ENCODE measurements around the gene TMEM39A.

DNA sequence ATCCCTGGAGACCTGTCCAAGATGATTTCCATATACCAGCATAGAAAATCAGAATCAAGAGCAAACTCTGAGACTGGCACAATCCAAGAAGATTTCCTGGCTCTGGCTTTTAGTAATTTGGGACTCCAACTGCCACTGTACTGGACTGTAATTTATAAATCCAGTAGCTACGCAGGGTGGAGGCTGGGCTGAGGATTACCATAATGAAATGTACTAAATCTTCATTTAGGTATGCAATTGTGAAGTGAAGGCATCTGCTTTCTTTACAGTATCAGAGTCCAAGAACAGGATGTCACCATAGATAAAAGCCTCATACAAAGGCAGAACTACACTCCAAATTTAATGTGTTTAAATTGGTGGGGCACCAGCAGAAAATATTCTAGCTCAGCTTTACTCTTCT is 46.5 kb downstream of the TMEM39A start:
- TF ChIP-seq, protein P1, sequence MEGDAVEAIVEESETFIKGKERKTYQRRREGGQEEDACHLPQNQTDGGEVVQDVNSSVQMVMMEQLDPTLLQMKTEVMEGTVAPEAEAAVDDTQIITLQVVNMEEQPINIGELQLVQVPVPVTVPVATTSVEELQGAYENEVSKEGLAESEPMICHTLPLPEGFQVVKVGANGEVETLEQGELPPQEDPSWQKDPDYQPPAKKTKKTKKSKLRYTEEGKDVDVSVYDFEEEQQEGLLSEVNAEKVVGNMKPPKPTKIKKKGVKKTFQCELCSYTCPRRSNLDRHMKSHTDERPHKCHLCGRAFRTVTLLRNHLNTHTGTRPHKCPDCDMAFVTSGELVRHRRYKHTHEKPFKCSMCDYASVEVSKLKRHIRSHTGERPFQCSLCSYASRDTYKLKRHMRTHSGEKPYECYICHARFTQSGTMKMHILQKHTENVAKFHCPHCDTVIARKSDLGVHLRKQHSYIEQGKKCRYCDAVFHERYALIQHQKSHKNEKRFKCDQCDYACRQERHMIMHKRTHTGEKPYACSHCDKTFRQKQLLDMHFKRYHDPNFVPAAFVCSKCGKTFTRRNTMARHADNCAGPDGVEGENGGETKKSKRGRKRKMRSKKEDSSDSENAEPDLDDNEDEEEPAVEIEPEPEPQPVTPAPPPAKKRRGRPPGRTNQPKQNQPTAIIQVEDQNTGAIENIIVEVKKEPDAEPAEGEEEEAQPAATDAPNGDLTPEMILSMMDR (IDR thresholded peaks at IDR 0.05; ENCODE audit: low read length), result no peak
- TF ChIP-seq EZH2phosphoT487 (IDR thresholded peaks at IDR 0.05; ENCODE audit: low read length) (no peak), EZH2 (optimal IDR thresholded peaks at IDR 0.05; ENCODE audit: low read depth, low read length) (no peak)

Measured in MM.1S (cell line).